ENCODE measurements around the gene CASQ2. TPM values are rescaled to one million over a fixed set of nuclear protein-coding genes. Genes with fewer than 3 reads are reported as not detected.
A peak's percentile ranks its signal among the peaks of the same experiment; 100 is the strongest.

The CASQ2 gene
- total RNA-seq, 4 donors from 2014 or later: 1.1 to 3.9 (median 1.5) TPM

GRCh38 chr1:115771094-115771846 is 2.8 kb upstream of the CASQ2 start:
- H3K9me3 ChIP-seq: no peaks in the 10 kb centered on the region
- intact Hi-C loops (cut with DNase I): no loop called here
- no peak for TF ChIP-seq POLR2A (IDR thresholded peaks at IDR 0.05)
- TF ChIP-seq, protein P1, sequence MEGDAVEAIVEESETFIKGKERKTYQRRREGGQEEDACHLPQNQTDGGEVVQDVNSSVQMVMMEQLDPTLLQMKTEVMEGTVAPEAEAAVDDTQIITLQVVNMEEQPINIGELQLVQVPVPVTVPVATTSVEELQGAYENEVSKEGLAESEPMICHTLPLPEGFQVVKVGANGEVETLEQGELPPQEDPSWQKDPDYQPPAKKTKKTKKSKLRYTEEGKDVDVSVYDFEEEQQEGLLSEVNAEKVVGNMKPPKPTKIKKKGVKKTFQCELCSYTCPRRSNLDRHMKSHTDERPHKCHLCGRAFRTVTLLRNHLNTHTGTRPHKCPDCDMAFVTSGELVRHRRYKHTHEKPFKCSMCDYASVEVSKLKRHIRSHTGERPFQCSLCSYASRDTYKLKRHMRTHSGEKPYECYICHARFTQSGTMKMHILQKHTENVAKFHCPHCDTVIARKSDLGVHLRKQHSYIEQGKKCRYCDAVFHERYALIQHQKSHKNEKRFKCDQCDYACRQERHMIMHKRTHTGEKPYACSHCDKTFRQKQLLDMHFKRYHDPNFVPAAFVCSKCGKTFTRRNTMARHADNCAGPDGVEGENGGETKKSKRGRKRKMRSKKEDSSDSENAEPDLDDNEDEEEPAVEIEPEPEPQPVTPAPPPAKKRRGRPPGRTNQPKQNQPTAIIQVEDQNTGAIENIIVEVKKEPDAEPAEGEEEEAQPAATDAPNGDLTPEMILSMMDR (IDR thresholded peaks at IDR 0.05): no peak
- H3K27me3 ChIP-seq: no peaks in the 10 kb centered on the region
- no peak for DNase-seq
- WGBS, 2 donors: 71 to 72% methylated on average over 14 of the region's 14 CpGs
- H3K36me3 ChIP-seq: no peaks in the 10 kb centered on the region
- no peak overlapping the region for H3K27ac ChIP-seq
- no peak overlapping the region for H3K4me3 ChIP-seq (replicated peaks in 1 of 3)
- no peaks in the 10 kb centered on the region for H3K4me1 ChIP-seq

DNA sequence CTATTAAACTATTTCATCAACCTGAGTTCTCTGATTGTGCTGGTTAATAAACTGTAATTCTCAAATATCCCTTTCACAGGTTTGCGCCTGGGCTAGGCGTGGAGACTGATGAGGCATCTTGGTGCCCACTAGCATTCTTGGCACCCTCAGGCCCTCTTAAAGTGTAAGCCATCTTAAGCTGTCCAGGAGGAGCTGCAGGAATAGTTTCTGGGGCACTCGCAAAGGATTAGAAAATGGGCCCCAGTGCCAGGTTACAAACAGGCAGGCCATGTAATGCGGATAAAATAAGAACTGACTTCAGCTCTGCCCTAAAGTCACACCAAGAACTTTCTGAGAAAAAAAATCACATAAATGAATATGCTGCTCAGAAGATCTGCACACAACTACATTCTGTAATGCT is 1.1 kb downstream of the CASQ2 start:
- H3K4me1 ChIP-seq: peaks cover 12 to 19% of the 10 kb centered on the region in 2 donors

DNA sequence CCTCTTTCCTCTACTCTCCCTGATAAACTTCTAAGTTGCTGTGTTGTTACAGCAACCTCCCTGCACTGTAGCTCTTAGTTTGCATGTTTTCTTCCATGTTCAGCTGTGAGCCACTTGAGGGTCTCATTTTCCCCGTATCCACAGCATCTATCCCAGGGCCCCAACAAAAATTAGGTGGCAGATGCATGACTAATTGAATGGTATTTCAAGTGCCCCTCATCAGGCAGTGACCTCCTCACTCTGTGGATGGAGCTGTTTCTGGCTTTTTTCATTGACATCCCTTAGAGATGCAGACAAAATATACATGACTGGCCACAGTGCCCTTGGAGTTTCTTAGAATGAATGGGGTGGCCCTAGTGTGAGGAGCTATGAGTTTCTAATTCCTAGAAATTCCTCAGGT is 3.4 kb downstream of the CASQ2 start:
- Histone ChIP-seq H3K4me1 (peaks cover 12 to 19% of the 10 kb centered on the region in 2 donors), H3K27ac (peak overlapping the region in 2 of 3 donors; percentile 11 to 35), H3K27me3 (no peaks in the 10 kb centered on the region), H3K4me3 (replicated peaks in 1 of 3) (no peak overlapping the region), H3K36me3 (no peaks in the 10 kb centered on the region), H3K9me3 (no peaks in the 10 kb centered on the region)
- intact Hi-C loops (cut with DNase I): loop anchor here (5.0 to 10.0 kb wide), 3 partner anchors 43 to 630 kb away; no protein-coding TSS in a partner anchor
- DNase-seq: peak in 1 of 2 donors; percentile 20
- TF ChIP-seq POLR2A (IDR thresholded peaks at IDR 0.05): no peak
- TF ChIP-seq, protein P1 (IDR thresholded peaks at IDR 0.05): no peak
- 9 to 19% methylated on average over 1 of the region's 1 CpG for WGBS, 2 donors

More for the DNA sequence above, 1.1 kb downstream of the CASQ2 start:
- Histone ChIP-seq H3K9me3 (no peaks in the 10 kb centered on the region), H3K27ac (peak overlapping the region in 1 of 3 donors; percentile 7), H3K27me3 (no peaks in the 10 kb centered on the region), H3K36me3 (no peaks in the 10 kb centered on the region), H3K4me3 (replicated peaks in 1 of 3) (no peak overlapping the region)
- TF ChIP-seq, protein P1 (IDR thresholded peaks at IDR 0.05): no peak
- TF ChIP-seq POLR2A (IDR thresholded peaks at IDR 0.05): no peak
- intact Hi-C loops (cut with DNase I): loop anchor here (5.0 to 10.0 kb wide), 3 partner anchors 45 to 633 kb away; no protein-coding TSS in a partner anchor
- DNase-seq: no peak
- 91 to 94% methylated on average over 4 of the region's 4 CpGs for WGBS, 2 donors

DNA sequence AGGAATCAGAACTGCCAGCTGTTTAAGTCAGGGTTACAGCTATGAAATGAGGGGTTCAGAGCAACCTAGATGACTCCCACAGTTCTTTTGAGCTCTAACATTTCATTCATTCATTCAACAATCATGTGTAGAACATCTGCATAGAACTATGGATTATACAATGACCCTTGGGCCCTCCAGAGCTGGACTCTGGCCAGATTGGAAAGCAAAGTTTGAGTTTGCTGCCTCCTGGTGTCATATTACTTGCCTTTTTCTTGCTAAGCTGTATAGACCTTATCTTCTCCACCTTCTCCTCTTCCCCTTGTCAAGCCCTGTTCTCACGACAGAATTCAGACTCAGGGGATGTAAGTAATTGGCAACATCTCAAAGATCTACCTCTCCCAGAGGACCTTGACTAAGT is 4.0 kb downstream of the CASQ2 start:
- no peak for TF ChIP-seq POLR2A (IDR thresholded peaks at IDR 0.05)
- TF ChIP-seq, protein P1 (IDR thresholded peaks at IDR 0.05): peak in 4 of 6 experiments; percentile 56 to 74 (median 66)
- H3K36me3 ChIP-seq: no peaks in the 10 kb centered on the region
- peak overlapping the region in 2 of 3 donors; percentile 11 to 35 for H3K27ac ChIP-seq
- peaks cover 12 to 19% of the 10 kb centered on the region in 2 donors for H3K4me1 ChIP-seq
- H3K4me3 ChIP-seq (replicated peaks in 1 of 3): no peak overlapping the region
- intact Hi-C loops (cut with DNase I): loop anchor here (10.0 kb wide), 2 partner anchors 150 to 630 kb away; no protein-coding TSS in a partner anchor
- H3K27me3 ChIP-seq: no peaks in the 10 kb centered on the region
- peak; percentile 41 to 55 for DNase-seq
- 4 to 6% methylated on average over 1 of the region's 1 CpG for WGBS, 2 donors
- H3K9me3 ChIP-seq: no peaks in the 10 kb centered on the region

- no peak for TF ChIP-seq POLR2A (IDR thresholded peaks at IDR 0.05)
- TF ChIP-seq, protein P1 (IDR thresholded peaks at IDR 0.05): no peak
- Histone ChIP-seq H3K36me3 (no peaks in the 10 kb centered on the region), H3K27ac (no peak overlapping the region), H3K4me1 (peaks cover 12 to 19% of the 10 kb centered on the region in 2 donors), H3K27me3 (no peaks in the 10 kb centered on the region), H3K9me3 (no peaks in the 10 kb centered on the region), H3K4me3 (replicated peaks in 1 of 3) (no peak overlapping the region)
- WGBS, 2 donors: 92 to 94% methylated on average over 3 of the region's 3 CpGs
- intact Hi-C loops (cut with DNase I): loop anchor here (10.0 kb wide), 2 partner anchors 148 to 628 kb away; no protein-coding TSS in a partner anchor
- DNase-seq: no peak
These were observed 5.7 kb downstream of the CASQ2 start for GRCh38 chr1:115762779-115763178.
